ENCODE measurements around the gene CADPS. TPM values are rescaled to one million over a fixed set of nuclear protein-coding genes. Genes with fewer than 3 reads are reported as not detected.

CADPS gene
- total RNA-seq, 1 donor from 2014 or later: not detected

DNA sequence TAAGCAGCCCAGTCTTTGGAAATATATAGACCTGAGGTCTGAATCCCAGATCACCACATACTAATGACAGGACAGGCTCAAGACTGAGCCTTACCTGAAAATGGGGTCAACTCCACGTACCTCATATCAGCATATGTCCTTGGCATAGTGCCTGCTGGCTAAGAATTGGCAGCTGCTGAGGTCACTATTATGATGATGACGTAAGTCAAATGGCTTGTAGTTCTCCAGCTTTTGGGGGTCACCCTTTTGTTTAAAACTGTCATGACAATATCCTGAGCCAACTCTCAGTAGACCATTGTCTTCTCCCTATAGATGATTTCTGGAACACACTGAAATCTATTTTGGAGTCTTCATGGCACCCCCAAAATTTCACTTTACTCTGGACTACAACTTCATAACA lies 16.8 kb upstream of the CADPS start:
- no peak overlapping the region for H3K4me3 Mint-ChIP-seq (ENCODE audit: low read depth)
- H3K36me3 Mint-ChIP-seq (ENCODE audit: low read depth): no peaks in the 10 kb centered on the region
- no peak overlapping the region for H3K27ac Mint-ChIP-seq
- no peaks in the 10 kb centered on the region for H3K4me1 Mint-ChIP-seq (ENCODE audit: low read depth)
- H3K27me3 Mint-ChIP-seq (ENCODE audit: low read depth): no peaks in the 10 kb centered on the region
- DNase-seq (ENCODE audit: low spot score): no peak
- intact Hi-C loops (cut with micrococcal nuclease): no loop called here
- H3K9me3 Mint-ChIP-seq: no peaks in the 10 kb centered on the region

GRCh38 chr3:62888778-62889177 lies 13.6 kb upstream of the CADPS start:
- Mint-ChIP-seq H3K9me3 (no peaks in the 10 kb centered on the region), H3K4me3 (ENCODE audit: low read depth) (no peak overlapping the region), H3K27me3 (ENCODE audit: low read depth) (no peaks in the 10 kb centered on the region), H3K27ac (no peak overlapping the region), H3K4me1 (ENCODE audit: low read depth) (no peaks in the 10 kb centered on the region), H3K36me3 (ENCODE audit: low read depth) (no peaks in the 10 kb centered on the region)
- intact Hi-C loops (cut with micrococcal nuclease): no loop called here
- DNase-seq (ENCODE audit: low spot score): no peak

DNA sequence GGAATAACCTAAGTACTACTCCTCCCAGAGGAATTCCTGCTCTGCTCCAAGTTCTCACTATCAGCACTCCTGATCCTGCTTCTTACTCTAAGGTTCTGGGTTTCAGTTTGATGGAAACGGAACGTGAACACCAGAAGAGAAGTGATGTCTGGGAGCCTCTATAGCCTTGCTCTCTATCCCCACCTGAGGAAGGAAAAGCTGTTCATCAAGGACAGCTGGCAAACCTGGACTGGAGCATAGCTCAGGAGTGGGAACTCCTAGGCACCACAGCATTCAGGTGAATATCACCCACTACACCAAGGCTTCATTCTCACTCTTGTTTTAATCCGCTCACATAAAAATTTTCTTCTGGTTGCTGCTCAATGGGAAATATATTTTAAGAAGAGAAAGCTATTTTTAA lies 13.0 kb upstream of the CADPS start:
- Mint-ChIP-seq H3K9me3 (no peaks in the 10 kb centered on the region), H3K36me3 (ENCODE audit: low read depth) (no peaks in the 10 kb centered on the region), H3K27ac (no peak overlapping the region), H3K4me3 (ENCODE audit: low read depth) (no peak overlapping the region), H3K4me1 (ENCODE audit: low read depth) (no peaks in the 10 kb centered on the region), H3K27me3 (ENCODE audit: low read depth) (no peaks in the 10 kb centered on the region)
- intact Hi-C loops (cut with micrococcal nuclease): no loop called here
- no peak for DNase-seq (ENCODE audit: low spot score)

DNA sequence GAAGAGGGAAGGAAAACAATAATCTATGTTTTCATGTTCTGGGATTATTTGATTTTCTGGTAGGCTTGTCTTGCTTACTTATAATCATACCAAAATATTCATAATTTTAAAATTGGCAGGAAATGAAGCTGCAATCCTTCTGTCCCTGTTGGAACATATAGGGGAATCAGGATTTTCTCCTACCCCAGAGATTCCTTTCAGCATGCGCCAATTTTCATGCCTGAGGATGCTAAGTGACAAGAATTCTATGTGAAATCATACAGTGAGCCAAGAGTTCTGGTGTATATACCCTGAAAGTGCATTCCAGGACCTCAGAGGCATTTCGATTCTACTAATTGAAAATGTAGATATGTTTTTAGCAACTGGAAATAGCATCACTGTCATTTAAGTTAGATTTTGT lies 9.9 kb upstream of the CADPS start:
- Mint-ChIP-seq H3K36me3 (ENCODE audit: low read depth) (no peaks in the 10 kb centered on the region), H3K27ac (no peak overlapping the region)
- intact Hi-C loops (cut with micrococcal nuclease): no loop called here

GRCh38 chr3:62884096-62884870 lies 9.1 kb upstream of the CADPS start:
- no peaks in the 10 kb centered on the region for H3K27me3 Mint-ChIP-seq (ENCODE audit: low read depth)
- H3K36me3 Mint-ChIP-seq (ENCODE audit: low read depth): no peaks in the 10 kb centered on the region
- no peak overlapping the region for H3K27ac Mint-ChIP-seq
- intact Hi-C loops (cut with micrococcal nuclease): no loop called here
- no peaks in the 10 kb centered on the region for H3K9me3 Mint-ChIP-seq
- no peak for DNase-seq (ENCODE audit: low spot score)
- H3K4me1 Mint-ChIP-seq (ENCODE audit: low read depth): no peaks in the 10 kb centered on the region
- no peak overlapping the region for H3K4me3 Mint-ChIP-seq (ENCODE audit: low read depth)

More for the DNA sequence above, 9.9 kb upstream of the CADPS start:
- H3K4me3 Mint-ChIP-seq (ENCODE audit: low read depth): no peak overlapping the region
- H3K4me1 Mint-ChIP-seq (ENCODE audit: low read depth): no peaks in the 10 kb centered on the region
- H3K27me3 Mint-ChIP-seq (ENCODE audit: low read depth): no peaks in the 10 kb centered on the region
- no peaks in the 10 kb centered on the region for H3K9me3 Mint-ChIP-seq
- no peak for DNase-seq (ENCODE audit: low spot score)

DNA sequence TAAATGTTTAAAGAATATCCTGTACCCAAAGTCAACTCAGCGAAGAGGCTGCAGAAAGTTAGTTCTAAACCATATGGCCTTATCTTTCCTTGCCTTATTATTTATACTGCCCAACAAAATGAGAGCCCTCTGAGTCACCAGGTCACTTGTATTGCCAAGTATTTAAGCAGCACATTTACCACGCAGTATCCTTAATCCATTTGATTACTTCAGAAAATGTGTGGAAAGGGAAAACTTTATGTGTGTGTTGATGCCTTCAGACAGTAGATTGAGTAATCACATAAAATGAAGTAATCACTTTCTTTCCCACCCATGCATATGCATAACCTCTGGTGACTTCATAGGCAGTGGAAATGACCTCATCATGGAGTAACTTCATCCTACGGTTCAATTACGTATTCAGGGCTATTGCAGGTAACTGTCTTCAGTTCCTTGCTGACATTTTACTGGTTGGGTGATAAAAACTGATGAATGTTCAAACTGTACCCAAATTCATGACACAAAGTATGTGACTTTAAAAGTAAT lies 7.5 kb upstream of the CADPS start:
- Mint-ChIP-seq H3K9me3 (no peaks in the 10 kb centered on the region), H3K4me1 (ENCODE audit: low read depth) (no peaks in the 10 kb centered on the region), H3K27me3 (ENCODE audit: low read depth) (no peaks in the 10 kb centered on the region), H3K27ac (no peak overlapping the region), H3K36me3 (ENCODE audit: low read depth) (no peaks in the 10 kb centered on the region), H3K4me3 (ENCODE audit: low read depth) (no peak overlapping the region)
- DNase-seq (ENCODE audit: low spot score): no peak
- intact Hi-C loops (cut with micrococcal nuclease): no loop called here

- Mint-ChIP-seq H3K27me3 (ENCODE audit: low read depth) (peaks cover 35% of the 10 kb centered on the region), H3K9me3 (no peaks in the 10 kb centered on the region), H3K4me1 (ENCODE audit: low read depth) (no peaks in the 10 kb centered on the region), H3K27ac (no peak overlapping the region), H3K36me3 (ENCODE audit: low read depth) (no peaks in the 10 kb centered on the region), H3K4me3 (ENCODE audit: low read depth) (no peak overlapping the region)
- no peak for DNase-seq (ENCODE audit: low spot score)
- intact Hi-C loops (cut with micrococcal nuclease): loop anchor here (10.0 kb wide), 1 partner anchor 501 kb away; the partner anchor contains the start of gene FEZF2
Observed at GRCh38 chr3:62876064-62876463, 848 bp upstream of the CADPS start.

DNA sequence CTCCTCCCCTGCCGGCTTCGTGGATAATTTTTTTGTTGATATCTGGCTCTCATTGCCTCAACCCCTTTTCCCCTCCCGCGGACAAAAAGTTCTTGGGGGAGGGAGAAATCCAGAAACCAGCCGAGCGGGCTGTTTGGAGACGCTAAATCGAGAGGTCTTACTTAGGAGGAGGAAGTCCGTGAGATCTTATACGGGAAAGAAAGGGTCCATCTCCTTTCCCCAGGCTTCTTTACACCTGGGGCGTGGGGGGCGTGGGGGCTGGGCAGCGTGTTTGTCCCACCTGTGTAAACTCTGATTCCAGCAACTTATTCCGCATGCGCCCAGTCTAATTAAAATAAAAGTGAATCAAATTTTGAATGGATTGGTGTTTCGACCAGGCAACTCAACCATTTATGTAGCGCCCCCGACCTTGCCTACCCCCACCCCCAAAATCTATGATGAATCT lies 364 bp upstream of the CADPS start:
- DNase-seq (ENCODE audit: low spot score): no peak
- H3K27ac Mint-ChIP-seq: no peak overlapping the region
- H3K27me3 Mint-ChIP-seq (ENCODE audit: low read depth): peaks cover 35% of the 10 kb centered on the region
- H3K9me3 Mint-ChIP-seq: no peaks in the 10 kb centered on the region
- H3K36me3 Mint-ChIP-seq (ENCODE audit: low read depth): no peaks in the 10 kb centered on the region
- H3K4me3 Mint-ChIP-seq (ENCODE audit: low read depth): no peak overlapping the region
- intact Hi-C loops (cut with micrococcal nuclease): loop anchor here (10.0 kb wide), 1 partner anchor 501 kb away; the partner anchor contains the start of gene FEZF2
- no peaks in the 10 kb centered on the region for H3K4me1 Mint-ChIP-seq (ENCODE audit: low read depth)

- peaks cover 35% of the 10 kb centered on the region for H3K27me3 Mint-ChIP-seq (ENCODE audit: low read depth)
- no peaks in the 10 kb centered on the region for H3K4me1 Mint-ChIP-seq (ENCODE audit: low read depth)
- H3K36me3 Mint-ChIP-seq (ENCODE audit: low read depth): no peaks in the 10 kb centered on the region
- no peaks in the 10 kb centered on the region for H3K9me3 Mint-ChIP-seq
- no peak overlapping the region for H3K27ac Mint-ChIP-seq
- intact Hi-C loops (cut with micrococcal nuclease): loop anchor here (10.0 kb wide), 1 partner anchor 499 kb away; the partner anchor contains the start of gene FEZF2
- H3K4me3 Mint-ChIP-seq (ENCODE audit: low read depth): no peak overlapping the region
- no peak for DNase-seq (ENCODE audit: low spot score)
Observed at GRCh38 chr3:62873761-62874710, 1.2 kb downstream of the CADPS start.

- intact Hi-C loops (cut with micrococcal nuclease): loop anchor here (10.0 kb wide), 1 partner anchor 499 kb away; the partner anchor contains the start of gene FEZF2
- Mint-ChIP-seq H3K4me3 (ENCODE audit: low read depth) (no peak overlapping the region), H3K36me3 (ENCODE audit: low read depth) (no peaks in the 10 kb centered on the region), H3K4me1 (ENCODE audit: low read depth) (no peaks in the 10 kb centered on the region), H3K9me3 (no peaks in the 10 kb centered on the region), H3K27ac (no peak overlapping the region), H3K27me3 (ENCODE audit: low read depth) (peaks cover 35% of the 10 kb centered on the region)
- DNase-seq (ENCODE audit: low spot score): no peak
Observed at GRCh38 chr3:62873451-62873760, 1.8 kb downstream of the CADPS start.

GRCh38 chr3:62872318-62872717 lies 2.9 kb downstream of the CADPS start:
- Mint-ChIP-seq H3K27me3 (ENCODE audit: low read depth) (peaks cover 35% of the 10 kb centered on the region), H3K27ac (no peak overlapping the region), H3K36me3 (ENCODE audit: low read depth) (no peaks in the 10 kb centered on the region), H3K4me3 (ENCODE audit: low read depth) (no peak overlapping the region), H3K9me3 (no peaks in the 10 kb centered on the region), H3K4me1 (ENCODE audit: low read depth) (no peaks in the 10 kb centered on the region)
- intact Hi-C loops (cut with micrococcal nuclease): loop anchor here (10.0 kb wide), 1 partner anchor 498 kb away; the partner anchor contains the start of gene FEZF2
- no peak for DNase-seq (ENCODE audit: low spot score)

GRCh38 chr3:62870321-62870720 lies 4.9 kb downstream of the CADPS start:
- Mint-ChIP-seq H3K9me3 (no peaks in the 10 kb centered on the region), H3K36me3 (ENCODE audit: low read depth) (no peaks in the 10 kb centered on the region), H3K27me3 (ENCODE audit: low read depth) (peaks cover 19% of the 10 kb centered on the region), H3K27ac (no peak overlapping the region), H3K4me3 (ENCODE audit: low read depth) (no peak overlapping the region), H3K4me1 (ENCODE audit: low read depth) (no peaks in the 10 kb centered on the region)
- no peak for DNase-seq (ENCODE audit: low spot score)
- intact Hi-C loops (cut with micrococcal nuclease): loop anchor here (10.0 kb wide), 1 partner anchor 496 kb away; the partner anchor contains the start of gene FEZF2
